Loucy (cell line): ENCODE results near the gene ARMC10.

ENCODE experiments used
- CTCF ChIP-seq: fragments of 200-600 bp; sonication (generic); conservative IDR thresholded peaks from 2 replicates; pipeline ENCODE4 v1.5.1; 2014; ENCODE audit warnings: mild to moderate bottlenecking, antibody characterized with exemption, low read length
- EZH2phosphoT487 ChIP-seq: fragments of 200-600 bp; IDR thresholded peaks from 2 replicates; pipeline ENCODE4 v1.6.1; 2018; ENCODE audit warnings: antibody characterized with exemption, mild to moderate bottlenecking, moderate library complexity, borderline replicate concordance

GRCh38 chr7:103082497-103082896 is 7.6 kb downstream of the ARMC10 start:
- TF ChIP-seq CTCF, result no peak
- TF ChIP-seq EZH2phosphoT487, result no peak
